Testis (tissue), 3 donors: ENCODE results near the gene ZFAND6. TPM values are rescaled to one million over a fixed set of nuclear protein-coding genes. Genes with fewer than 3 reads are reported as not detected.

Experiments used
- DNase-seq: peaks from one replicate; pipeline ENCODE4 v3.0.0-alpha.2; 2019
- H3K27ac ChIP-seq, 2 donors: fragments of 200-600 bp; sonication (generic); one replicate each; pipeline ENCODE4 v1.5.1; 2019
- H3K27me3 ChIP-seq: fragments of 200-600 bp; sonication (generic); one replicate; pipeline ENCODE4 v1.5.1; 2019
- H3K36me3 ChIP-seq: fragments of 200-600 bp; sonication (generic); one replicate; pipeline ENCODE4 v1.5.1; 2017; ENCODE audit warnings: low read depth; ENCODE audit errors: missing control alignments
- H3K4me1 ChIP-seq: fragments of 200-600 bp; sonication (generic); one replicate; pipeline ENCODE4 v1.5.1; 2019
- H3K4me3 ChIP-seq, 2 donors: fragments of 200-600 bp; sonication (generic); one replicate each; pipeline ENCODE4 v1.5.1; 2017 to 2019
- H3K9me3 ChIP-seq: fragments of 200-600 bp; sonication (generic); one replicate; pipeline ENCODE4 v1.5.1; 2017
- CTCF ChIP-seq, 3 experiments: fragments of 450-650 bp in 2 of 3; fragments of 200-600 bp in 1 of 3; sonication (generic) in 1 of 3; IDR thresholded peaks; one replicate each; pipeline ENCODE4 v1.5.1; 2016 to 2019; ENCODE audit warnings: antibody characterized with exemption in 3 of 3, mild to moderate bottlenecking in 2 of 3, moderate library complexity in 1 of 3
- POLR2A ChIP-seq: fragments of 450-650 bp; IDR thresholded peaks from one replicate; pipeline ENCODE4 v1.6.1; 2017; ENCODE audit warnings: antibody characterized with exemption, mild to moderate bottlenecking, moderate library complexity
- WGBS, 2 donors: methylation state at CpG; one replicate each; pipeline ENCODE4 v1.1.5; 2018; 5-methylcytosine and 5-hydroxymethylcytosine counted together
- intact Hi-C: fragments of 100-400 bp; cut with DNase I; formaldehyde crosslinking; loops from one replicate; pipeline ENCODE4 v1.15.1; 2023; ENCODE audit warnings: low total_unique reads
- polyA plus RNA-seq: library from polyadenylated mRNA; stranded (reverse); fragments of 350-450 nt; fragmentation: Illumina TruSeq; extraction: RNeasy Lipid Tissue Mini Kit (QIAGEN cat#74804); gene quantifications from one replicate; pipeline ENCODE4 v1.2.3, GENCODE V29; 2014; ENCODE audit warnings: low read depth, low replicate concordance; ENCODE audit not compliant: insufficient read depth
- small RNA-seq, 2 donors: library from RNA; depleted of rRNA; stranded (forward); fragments of <200 nt; gene quantifications; one replicate each; pipeline ENCODE3, GENCODE V24; 2016
- total RNA-seq, 2 donors: library from RNA; depleted of rRNA; stranded (reverse); fragments of >200 nt; gene quantifications; one replicate each; pipeline ENCODE4 v1.2.3, GENCODE V29; 2016

Gene ZFAND6
- total and polyA plus RNA-seq, 3 donors from 2014 or later: 220 to 255 (median 251) TPM

GRCh38 chr15:80186597-80186996, 127.1 kb downstream of the ZFAND6 start:
- Histone ChIP-seq H3K9me3 (no peaks in the 10 kb centered on the region), H3K36me3 (no peaks in the 10 kb centered on the region), H3K27ac (no peak overlapping the region), H3K4me3 (no peak overlapping the region), H3K27me3 (no peaks in the 10 kb centered on the region), H3K4me1 (no peaks in the 10 kb centered on the region)
- 93 to 100% methylated on average over 1 of the region's 1 CpG for WGBS, 2 donors
- TF ChIP-seq CTCF (IDR thresholded peaks at IDR 0.05) (no peak), POLR2A (no peak)
- intact Hi-C loops: no loop called here
- no peak for DNase-seq

Small RNAs within 50 kb of the gene (small RNA-seq; reads per million reads assigned to genes)
- gene RF00017: 0 reads per million in 2 donors

Other genes starting within 250 kb of the ZFAND6 start
- 10 to 100 TPM; 32.5 to 44.2 TPM for gene MTHFS, start 162.7 kb upstream of the ZFAND6 start, total RNA-seq
- gene MTHFS, start 162.7 kb upstream of the ZFAND6 start, polyA plus RNA-seq: 24.9 TPM
- gene BCL2A1, start 88.5 kb upstream of the ZFAND6 start, total RNA-seq: not detected
- gene BCL2A1, start 88.5 kb upstream of the ZFAND6 start, polyA plus RNA-seq: 2.3 TPM
- gene FAH, start 93.3 kb downstream of the ZFAND6 start, total RNA-seq: 10 to 100 TPM; 58.4 to 75.0 TPM
- 49.0 TPM for gene FAH, start 93.3 kb downstream of the ZFAND6 start, polyA plus RNA-seq
- under 1 TPM in 1 of 2 donors, not detected in 1; 0.06 TPM for gene CTXND1, start 192.5 kb downstream of the ZFAND6 start, total RNA-seq
- gene CTXND1, start 192.5 kb downstream of the ZFAND6 start, polyA plus RNA-seq: 1.6 TPM